Tongue (tissue), 2 donors: ENCODE measurements around the gene TIAM2. TPM values are rescaled to one million over a fixed set of nuclear protein-coding genes. Genes with fewer than 3 reads are reported as not detected.
"Not testable (repeated sequence)": the region's sequence is repeated elsewhere in the genome, so short reads cannot be mapped to it uniquely, and the experiment has no call there.

ENCODE experiments used
- DNase-seq: peaks from one replicate; pipeline ENCODE4 v3.0.0-alpha.2; 2015
- total RNA-seq: library from RNA; depleted of rRNA; stranded (reverse); fragments of >200 nt; gene quantifications from one replicate; pipeline ENCODE4 v1.2.3, GENCODE V29; 2014

The TIAM2 gene
- total RNA-seq, 1 donor from 2014 or later: 32.2 TPM

GRCh38 chr6:155201461-155202226 lies 206.5 kb downstream of the TIAM2 start:
- no peak for DNase-seq

DNA sequence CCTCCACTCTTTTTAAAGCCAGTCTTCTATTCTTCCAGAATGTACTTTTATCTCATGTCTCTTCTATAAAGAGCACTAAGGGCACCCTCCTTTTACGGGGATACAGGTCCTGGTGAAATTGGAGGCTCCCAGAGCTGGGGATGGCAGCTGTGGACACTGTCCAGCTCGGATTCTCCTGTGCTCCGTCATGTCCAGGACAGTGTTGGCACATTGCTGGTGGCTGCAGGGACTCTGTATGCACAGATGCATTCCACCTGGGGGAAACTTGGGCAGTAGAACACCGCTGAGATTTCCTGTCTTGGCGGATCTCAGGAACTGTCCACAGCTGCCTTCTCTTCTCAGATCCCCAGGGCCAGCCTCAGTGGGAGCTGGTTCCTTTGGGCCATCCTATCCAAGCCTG lies 212.1 kb downstream of the TIAM2 start:
- DNase-seq: no peak

DNA sequence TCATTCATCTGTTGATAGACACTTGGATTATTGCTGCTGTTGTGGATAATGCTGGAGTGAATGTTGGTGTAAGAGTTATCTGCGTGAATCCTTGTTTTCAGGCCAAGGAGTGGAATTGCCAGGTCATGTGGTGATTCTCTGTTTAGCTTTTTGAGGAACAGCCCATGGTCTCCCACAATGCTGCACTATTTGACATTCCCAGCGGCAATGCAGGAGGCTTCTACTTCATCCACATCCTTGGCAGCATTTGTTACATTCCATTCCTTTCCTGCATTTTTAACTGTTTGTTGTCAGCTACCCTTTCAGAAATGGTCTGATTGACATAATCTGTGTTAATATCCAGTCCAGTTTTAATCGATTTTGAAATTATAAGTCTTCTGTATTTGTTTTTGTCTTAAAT lies 217.0 kb downstream of the TIAM2 start:
- no peak for DNase-seq

GRCh38 chr6:155212616-155213380 lies 217.7 kb downstream of the TIAM2 start:
- DNase-seq: peak; percentile 68

- no peak for DNase-seq
These were observed 218.7 kb downstream of the TIAM2 start for GRCh38 chr6:155213611-155214372.

- no peak for DNase-seq
These were observed 220.8 kb downstream of the TIAM2 start for GRCh38 chr6:155215906-155216305.

GRCh38 chr6:155216312-155217046 lies 221.4 kb downstream of the TIAM2 start:
- DNase-seq: no peak

DNA sequence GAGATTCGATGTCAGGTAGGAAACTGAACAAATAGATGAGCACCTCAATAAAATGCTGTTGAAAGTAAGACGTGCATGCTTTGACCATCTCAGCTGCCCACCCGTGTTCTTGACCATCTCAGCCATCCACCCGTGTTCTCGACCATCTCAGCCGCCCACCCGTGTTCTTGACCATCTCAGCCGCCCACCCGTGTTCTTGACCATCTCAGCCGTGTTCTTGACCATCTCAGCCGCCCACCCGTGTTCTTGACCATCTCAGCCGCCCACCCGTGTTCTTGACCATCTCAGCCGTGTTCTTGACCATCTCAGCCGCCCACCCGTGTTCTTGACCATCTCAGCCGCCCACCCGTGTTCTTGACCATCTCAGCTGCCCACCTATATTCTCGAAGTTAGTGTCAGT lies 223.6 kb downstream of the TIAM2 start:
- not testable (repeated sequence) for DNase-seq

DNA sequence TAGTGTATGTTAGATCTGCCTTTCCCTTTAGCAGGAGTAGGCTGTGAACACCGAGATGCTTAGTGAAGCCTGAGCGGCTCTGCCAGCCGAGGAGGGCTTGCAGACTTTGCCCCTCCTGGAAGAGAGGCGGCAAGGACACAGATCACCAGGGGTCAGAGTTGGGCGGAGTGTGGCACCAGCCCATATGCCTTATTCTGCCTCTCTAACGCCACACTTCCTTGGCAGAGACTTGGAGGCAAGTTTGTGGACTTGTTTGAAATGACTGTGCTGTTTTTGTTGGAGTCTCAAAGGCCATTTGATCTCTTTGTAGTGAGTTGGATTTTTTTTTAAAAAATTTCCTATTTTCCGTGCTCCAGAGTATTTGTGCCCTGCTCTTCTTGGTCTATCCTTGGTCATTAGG lies 224.2 kb downstream of the TIAM2 start:
- no peak for DNase-seq

- no peak for DNase-seq
These were observed 224.8 kb downstream of the TIAM2 start for GRCh38 chr6:155219858-155220301.

- no peak for DNase-seq
These were observed 226.0 kb downstream of the TIAM2 start for GRCh38 chr6:155221086-155221485.

- no peak for DNase-seq
These were observed 227.4 kb downstream of the TIAM2 start for GRCh38 chr6:155222506-155222905.

- DNase-seq: no peak
These were observed 228.7 kb downstream of the TIAM2 start for GRCh38 chr6:155223646-155224451.

GRCh38 chr6:155224618-155225017 lies 229.5 kb downstream of the TIAM2 start:
- DNase-seq: no peak

GRCh38 chr6:155227046-155227445 lies 231.9 kb downstream of the TIAM2 start:
- no peak for DNase-seq

GRCh38 chr6:155228546-155229166 lies 233.5 kb downstream of the TIAM2 start:
- no peak for DNase-seq

GRCh38 chr6:155230975-155231374 lies 235.9 kb downstream of the TIAM2 start:
- DNase-seq: not testable (repeated sequence)

GRCh38 chr6:155232848-155233247 lies 237.7 kb downstream of the TIAM2 start:
- DNase-seq: no peak

DNA sequence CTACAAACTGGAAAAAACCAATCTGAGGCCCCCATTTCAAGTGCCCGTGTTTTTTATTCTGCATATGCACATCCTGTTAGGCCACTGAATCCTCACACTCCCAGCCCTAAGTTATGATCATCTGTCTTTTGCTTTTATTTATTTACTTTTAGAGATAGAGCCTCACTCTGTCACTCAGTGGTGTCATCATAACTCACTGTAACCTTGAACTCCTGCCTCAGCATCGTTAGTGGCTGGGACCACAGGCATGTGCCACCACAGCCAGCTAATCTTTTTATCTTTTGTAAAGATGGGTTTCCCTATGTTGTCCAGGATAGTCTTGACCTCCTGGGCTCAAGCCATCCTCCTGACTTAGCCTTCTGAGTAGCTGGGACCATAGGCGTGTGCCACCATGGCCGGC lies 239.1 kb downstream of the TIAM2 start:
- no peak for DNase-seq

- DNase-seq: no peak
These were observed 239.6 kb downstream of the TIAM2 start for GRCh38 chr6:155234687-155235086.

DNA sequence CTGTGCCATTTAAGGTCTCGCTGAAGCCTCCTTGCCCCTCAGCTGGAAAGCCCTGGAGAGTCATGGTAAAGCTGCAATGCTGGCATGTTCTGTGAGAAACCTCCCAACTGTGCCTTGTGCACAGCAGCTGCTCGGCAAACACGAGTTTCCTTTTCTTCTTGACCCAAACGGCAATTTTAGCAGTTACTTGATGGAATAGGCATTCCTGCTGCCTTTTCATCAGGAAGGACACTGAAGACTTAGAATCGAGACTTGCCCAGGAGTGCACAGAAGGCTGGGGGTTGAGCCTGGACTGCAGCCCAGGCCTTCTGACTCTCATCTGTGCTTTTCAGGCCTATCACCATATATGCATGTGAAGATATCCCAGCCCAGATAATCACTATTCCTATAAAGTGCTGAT lies 240.0 kb downstream of the TIAM2 start:
- no peak for DNase-seq
